GM11168 (cell line): ENCODE results near the gene CBLC.

Experiments
- in situ Hi-C: fragments of 300-500 bp; cut with MboI; formaldehyde crosslinking; loops from one replicate; pipeline ENCODE4 v1.12.0; 2022; ENCODE audit warnings: low sequenced_read_pairs; ENCODE audit not compliant: unreplicated experiment

Gene CBLC

GRCh38 chr19:44813841-44814470 lies 36.3 kb downstream of the CBLC start:
- in situ Hi-C loops = no loop called here

- in situ Hi-C loops = no loop called here
Measured at GRCh38 chr19:44814517-44814916, 36.8 kb downstream of the CBLC start.

- in situ Hi-C loops = no loop called here
Measured at GRCh38 chr19:44816301-44816700, 38.6 kb downstream of the CBLC start.

GRCh38 chr19:44817725-44818465 lies 40.2 kb downstream of the CBLC start:
- in situ Hi-C loops = no loop called here

GRCh38 chr19:44818466-44819031 lies 40.9 kb downstream of the CBLC start:
- in situ Hi-C loops = no loop called here

GRCh38 chr19:44819246-44819832 lies 41.6 kb downstream of the CBLC start:
- in situ Hi-C loops = no loop called here

GRCh38 chr19:44820648-44821609 lies 43.2 kb downstream of the CBLC start:
- in situ Hi-C loops = no loop called here

DNA sequence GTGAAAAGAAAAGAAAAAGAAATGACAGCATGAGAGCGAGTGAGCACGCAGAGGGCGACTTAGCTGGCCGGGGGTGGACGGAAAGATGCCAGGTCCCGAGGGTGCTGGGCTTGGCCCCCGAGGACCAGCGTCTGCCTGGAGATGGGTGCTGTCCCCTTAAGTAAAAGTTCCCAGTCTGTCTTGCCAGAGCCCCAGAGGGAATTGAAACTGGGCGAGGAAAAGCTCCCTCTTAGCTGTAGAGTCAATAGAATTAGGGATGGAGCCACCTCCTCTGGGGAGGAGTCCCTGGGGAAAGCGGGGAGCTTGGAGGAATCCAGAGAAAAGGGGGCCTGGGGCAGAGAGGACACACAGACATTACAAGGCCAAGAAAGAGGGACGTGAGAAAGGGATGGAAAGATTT lies 44.5 kb downstream of the CBLC start:
- in situ Hi-C loops = no loop called here

- in situ Hi-C loops = no loop called here
Measured at GRCh38 chr19:44822670-44823372, 45.1 kb downstream of the CBLC start.

- in situ Hi-C loops = no loop called here
Measured at GRCh38 chr19:44823373-44823698, 45.6 kb downstream of the CBLC start.

GRCh38 chr19:44824761-44825160 lies 47.1 kb downstream of the CBLC start:
- in situ Hi-C loops = no loop called here

- in situ Hi-C loops = loop anchor here (5.0 kb wide), 1 partner anchor 41 kb away; no protein-coding TSS in a partner anchor
Measured at GRCh38 chr19:44832875-44833274, 55.2 kb downstream of the CBLC start.

DNA sequence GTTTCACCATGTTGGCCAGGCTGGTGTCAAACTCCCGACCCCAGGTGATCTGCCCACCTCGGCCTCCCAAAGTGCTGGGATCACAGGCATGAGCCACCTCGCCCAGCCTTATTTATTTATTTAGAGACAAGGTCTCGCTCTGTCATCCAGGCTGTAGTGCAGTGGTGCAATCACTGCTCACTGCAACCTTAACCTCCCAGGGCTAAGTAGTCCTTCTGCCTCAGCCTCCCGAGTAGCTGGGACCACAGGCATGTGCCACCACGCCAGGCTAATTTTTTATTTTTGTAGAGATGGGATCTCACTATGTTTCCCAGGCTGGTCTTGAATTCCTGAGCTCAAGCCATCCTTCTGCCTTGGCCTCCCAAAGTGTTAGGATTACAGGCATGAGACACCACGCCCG lies 56.7 kb downstream of the CBLC start:
- in situ Hi-C loops = loop anchor here (5.0 kb wide), 1 partner anchor 42 kb away; no protein-coding TSS in a partner anchor

DNA sequence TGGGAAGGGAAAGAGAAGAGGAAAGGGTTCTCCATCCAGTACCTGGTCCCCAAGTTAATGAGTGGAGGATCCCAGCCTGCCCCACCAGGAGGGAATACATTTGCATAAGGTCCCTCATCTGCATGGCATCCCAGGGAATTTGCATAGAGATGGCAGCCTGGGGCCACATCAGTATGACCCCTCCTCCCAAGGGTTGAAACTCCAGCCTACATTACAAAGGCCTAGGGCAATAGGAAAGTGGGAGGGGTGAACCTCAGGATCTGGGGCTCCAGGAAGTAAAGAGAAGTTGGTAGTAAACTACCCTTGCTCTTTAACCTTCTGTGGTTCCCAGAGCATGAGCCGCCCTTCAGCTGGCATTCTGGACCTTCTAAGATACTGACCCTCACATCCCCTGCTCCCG lies 61.6 kb downstream of the CBLC start:
- in situ Hi-C loops = no loop called here

DNA sequence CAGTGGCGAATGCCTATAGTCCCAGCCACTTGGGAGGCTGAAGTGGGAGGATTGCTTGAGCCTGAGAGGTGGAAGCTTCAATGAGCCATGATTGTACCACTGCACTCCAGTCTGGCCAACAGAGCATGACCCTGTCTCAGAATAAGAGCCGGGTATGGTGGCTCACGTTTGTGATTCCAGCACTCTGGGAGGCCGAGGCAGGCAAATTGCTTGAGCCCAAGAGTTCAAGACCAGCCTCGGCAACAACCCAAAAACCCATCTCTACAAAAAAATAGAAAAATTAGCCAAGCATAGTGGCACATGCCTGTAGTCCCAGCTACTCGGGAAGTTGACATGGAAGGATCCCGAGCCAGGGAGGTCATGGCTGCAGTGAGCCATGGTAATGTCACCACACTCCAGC lies 63.1 kb downstream of the CBLC start:
- in situ Hi-C loops = no loop called here

GRCh38 chr19:44841231-44841630 lies 63.5 kb downstream of the CBLC start:
- in situ Hi-C loops = no loop called here

GRCh38 chr19:44845286-44845611 lies 67.6 kb downstream of the CBLC start:
- in situ Hi-C loops = no loop called here

DNA sequence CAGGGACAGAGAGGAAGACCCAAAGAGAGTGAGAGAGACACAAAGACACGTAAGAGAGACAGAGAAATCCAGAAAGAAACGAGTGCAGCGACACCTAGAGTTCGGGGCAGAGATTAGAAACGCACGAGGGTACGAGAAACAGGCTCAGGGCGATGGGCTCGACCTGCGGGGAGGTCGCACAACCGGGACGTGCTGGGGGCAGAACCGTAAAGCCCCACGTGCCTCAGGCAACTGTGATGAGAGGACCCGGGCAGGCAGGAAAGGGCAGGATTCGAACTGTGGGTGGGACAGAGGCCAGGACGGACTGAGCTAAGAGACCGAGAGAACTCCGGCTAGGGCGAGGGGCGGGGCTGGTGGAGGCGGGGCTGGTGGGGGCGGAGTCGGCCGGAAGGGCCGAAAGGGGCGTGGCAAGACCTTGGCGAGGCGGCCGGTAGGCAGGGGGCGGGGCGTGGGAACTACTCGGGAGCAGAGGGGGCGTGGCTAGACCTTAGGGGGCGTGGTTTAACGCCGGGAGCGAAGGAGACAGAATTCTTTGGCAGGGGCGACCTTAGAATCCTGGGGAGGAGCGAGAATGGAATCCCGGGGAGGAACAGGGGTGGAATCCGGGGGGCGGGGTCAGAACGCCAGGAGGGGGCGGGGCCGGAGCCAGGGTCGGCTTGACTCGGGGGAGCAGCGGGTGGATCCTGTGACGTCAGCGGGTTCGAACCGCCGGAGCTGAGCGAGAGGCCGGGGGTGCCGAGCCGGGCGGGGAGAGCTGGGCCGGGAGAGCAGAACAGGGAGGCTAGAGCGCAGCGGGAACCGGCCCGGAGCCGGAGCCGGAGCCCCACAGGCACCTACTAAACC lies 68.1 kb downstream of the CBLC start, which contains the start of gene NECTIN2:
Gene NECTIN2 (plus strand): TSS at position 686 of the 843 bp plus-strand sequence. CDS start 229 bp downstream, outside the sequence.
- in situ Hi-C loops = no loop called here
